Measurements from ENCODE around the gene CHML. TPM values are rescaled to one million over a fixed set of nuclear protein-coding genes. Genes with fewer than 3 reads are reported as not detected.

Gene CHML
- total and polyA plus RNA-seq, 2 experiments from 2014 or later: 19.9 to 66.8 TPM

DNA sequence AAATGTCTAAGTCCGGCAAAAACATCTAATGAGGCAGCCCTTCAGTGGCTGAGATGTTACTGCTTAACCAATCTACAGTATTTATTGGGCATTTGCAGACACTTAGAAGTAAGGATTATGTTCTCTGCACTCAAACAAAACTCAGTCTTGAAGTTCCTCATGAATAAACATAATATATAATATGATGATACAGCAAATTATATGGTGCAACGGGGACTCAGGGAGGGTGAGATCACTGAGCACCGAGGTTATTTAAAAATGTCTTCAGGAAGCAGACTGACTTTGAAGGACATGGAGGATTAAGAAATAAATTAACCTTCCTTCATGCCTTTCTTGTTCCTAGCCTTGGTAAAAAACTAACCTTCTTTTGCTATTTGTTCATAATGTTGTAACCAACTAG lies 39.8 kb upstream of the CHML start:
- no peak for ATAC-seq
- Mint-ChIP-seq H3K4me1 (no peaks in the 10 kb centered on the region), H3K9me3 (no peaks in the 10 kb centered on the region), H3K27me3 (ENCODE audit: insufficient read depth, low read depth, poor library complexity) (no peaks in the 10 kb centered on the region), H3K4me3 (no peak overlapping the region), H3K36me3 (ENCODE audit: low read depth) (no peaks in the 10 kb centered on the region), H3K27ac (no peak overlapping the region)
- no peak for TF ChIP-seq ZNF331 (CRISPR knock-in tag; IDR thresholded peaks at IDR 0.05; ENCODE audit: low read depth)
- TF ChIP-seq EZH2 (IDR thresholded peaks at IDR 0.05; ENCODE audit: low read depth, unreplicated experiment): no peak
- TF ChIP-seq REST (IDR thresholded peaks at IDR 0.05; ENCODE audit: unreplicated experiment): no peak
- TF ChIP-seq CREB1 (CRISPR knock-in tag; IDR thresholded peaks at IDR 0.05; ENCODE audit: low read depth): no peak
- no peak for TF ChIP-seq EZH2phosphoT487 (IDR thresholded peaks at IDR 0.05; ENCODE audit: unreplicated experiment)
- TF ChIP-seq CTCF (conservative IDR thresholded peaks at IDR 0.05; ENCODE audit: low read depth in 2 of 2): no peak
- TF ChIP-seq, protein P1, sequence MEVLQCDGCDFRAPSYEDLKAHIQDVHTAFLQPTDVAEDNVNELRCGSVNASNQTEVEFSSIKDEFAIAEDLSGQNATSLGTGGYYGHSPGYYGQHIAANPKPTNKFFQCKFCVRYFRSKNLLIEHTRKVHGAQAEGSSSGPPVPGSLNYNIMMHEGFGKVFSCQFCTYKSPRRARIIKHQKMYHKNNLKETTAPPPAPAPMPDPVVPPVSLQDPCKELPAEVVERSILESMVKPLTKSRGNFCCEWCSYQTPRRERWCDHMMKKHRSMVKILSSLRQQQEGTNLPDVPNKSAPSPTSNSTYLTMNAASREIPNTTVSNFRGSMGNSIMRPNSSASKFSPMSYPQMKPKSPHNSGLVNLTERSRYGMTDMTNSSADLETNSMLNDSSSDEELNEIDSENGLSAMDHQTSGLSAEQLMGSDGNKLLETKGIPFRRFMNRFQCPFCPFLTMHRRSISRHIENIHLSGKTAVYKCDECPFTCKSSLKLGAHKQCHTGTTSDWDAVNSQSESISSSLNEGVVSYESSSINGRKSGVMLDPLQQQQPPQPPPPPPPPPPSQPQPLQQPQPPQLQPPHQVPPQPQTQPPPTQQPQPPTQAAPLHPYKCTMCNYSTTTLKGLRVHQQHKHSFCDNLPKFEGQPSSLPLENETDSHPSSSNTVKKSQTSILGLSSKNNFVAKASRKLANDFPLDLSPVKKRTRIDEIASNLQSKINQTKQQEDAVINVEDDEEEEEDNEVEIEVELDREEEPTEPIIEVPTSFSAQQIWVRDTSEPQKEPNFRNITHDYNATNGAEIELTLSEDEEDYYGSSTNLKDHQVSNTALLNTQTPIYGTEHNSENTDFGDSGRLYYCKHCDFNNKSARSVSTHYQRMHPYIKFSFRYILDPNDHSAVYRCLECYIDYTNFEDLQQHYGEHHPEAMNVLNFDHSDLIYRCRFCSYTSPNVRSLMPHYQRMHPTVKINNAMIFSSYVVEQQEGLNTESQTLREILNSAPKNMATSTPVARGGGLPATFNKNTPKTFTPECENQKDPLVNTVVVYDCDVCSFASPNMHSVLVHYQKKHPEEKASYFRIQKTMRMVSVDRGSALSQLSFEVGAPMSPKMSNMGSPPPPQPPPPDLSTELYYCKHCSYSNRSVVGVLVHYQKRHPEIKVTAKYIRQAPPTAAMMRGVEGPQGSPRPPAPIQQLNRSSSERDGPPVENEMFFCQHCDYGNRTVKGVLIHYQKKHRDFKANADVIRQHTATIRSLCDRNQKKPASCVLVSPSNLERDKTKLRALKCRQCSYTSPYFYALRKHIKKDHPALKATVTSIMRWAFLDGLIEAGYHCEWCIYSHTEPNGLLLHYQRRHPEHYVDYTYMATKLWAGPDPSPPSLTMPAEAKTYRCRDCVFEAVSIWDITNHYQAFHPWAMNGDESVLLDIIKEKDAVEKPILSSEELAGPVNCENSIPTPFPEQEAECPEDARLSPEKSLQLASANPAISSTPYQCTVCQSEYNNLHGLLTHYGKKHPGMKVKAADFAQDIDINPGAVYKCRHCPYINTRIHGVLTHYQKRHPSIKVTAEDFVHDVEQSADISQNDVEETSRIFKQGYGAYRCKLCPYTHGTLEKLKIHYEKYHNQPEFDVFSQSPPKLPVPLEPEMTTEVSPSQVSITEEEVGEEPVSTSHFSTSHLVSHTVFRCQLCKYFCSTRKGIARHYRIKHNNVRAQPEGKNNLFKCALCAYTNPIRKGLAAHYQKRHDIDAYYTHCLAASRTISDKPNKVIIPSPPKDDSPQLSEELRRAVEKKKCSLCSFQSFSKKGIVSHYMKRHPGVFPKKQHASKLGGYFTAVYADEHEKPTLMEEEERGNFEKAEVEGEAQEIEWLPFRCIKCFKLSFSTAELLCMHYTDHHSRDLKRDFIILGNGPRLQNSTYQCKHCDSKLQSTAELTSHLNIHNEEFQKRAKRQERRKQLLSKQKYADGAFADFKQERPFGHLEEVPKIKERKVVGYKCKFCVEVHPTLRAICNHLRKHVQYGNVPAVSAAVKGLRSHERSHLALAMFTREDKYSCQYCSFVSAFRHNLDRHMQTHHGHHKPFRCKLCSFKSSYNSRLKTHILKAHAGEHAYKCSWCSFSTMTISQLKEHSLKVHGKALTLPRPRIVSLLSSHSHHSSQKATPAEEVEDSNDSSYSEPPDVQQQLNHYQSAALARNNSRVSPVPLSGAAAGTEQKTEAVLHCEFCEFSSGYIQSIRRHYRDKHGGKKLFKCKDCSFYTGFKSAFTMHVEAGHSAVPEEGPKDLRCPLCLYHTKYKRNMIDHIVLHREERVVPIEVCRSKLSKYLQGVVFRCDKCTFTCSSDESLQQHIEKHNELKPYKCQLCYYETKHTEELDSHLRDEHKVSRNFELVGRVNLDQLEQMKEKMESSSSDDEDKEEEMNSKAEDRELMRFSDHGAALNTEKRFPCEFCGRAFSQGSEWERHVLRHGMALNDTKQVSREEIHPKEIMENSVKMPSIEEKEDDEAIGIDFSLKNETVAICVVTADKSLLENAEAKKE (CRISPR knock-in tag; IDR thresholded peaks at IDR 0.05): no peak
- TF ChIP-seq NANOG (IDR thresholded peaks at IDR 0.05; ENCODE audit: borderline replicate concordance): no peak
- no peak for TF ChIP-seq JUNB (IDR thresholded peaks at IDR 0.05; ENCODE audit: unreplicated experiment)
- TF ChIP-seq STAT1 (IDR thresholded peaks at IDR 0.05; ENCODE audit: unreplicated experiment): no peak
- no peak for TF ChIP-seq ZNF114 (CRISPR knock-in tag; IDR thresholded peaks at IDR 0.05)
- TF ChIP-seq ETS1 (IDR thresholded peaks at IDR 0.05): no peak
- no peak for TF ChIP-seq POLR2AphosphoS5 (IDR thresholded peaks at IDR 0.05; ENCODE audit: low read depth)
- no peaks in the 10 kb centered on the region for H3K27me3 ChIP-seq (ENCODE audit: insufficient read depth)
- no peaks in the 10 kb centered on the region for H3F3A ChIP-seq (replicated peaks; ENCODE audit: low read depth)
- no peaks in the 10 kb centered on the region for H4K20me1 ChIP-seq (replicated peaks; ENCODE audit: insufficient read depth)
- no peak overlapping the region for H3K27ac ChIP-seq (ENCODE audit: low read depth)
- H3K4me2 ChIP-seq: no peak overlapping the region
- no peaks in the 10 kb centered on the region for H3K4me1 ChIP-seq (ENCODE audit: insufficient read depth)
- no peaks in the 10 kb centered on the region for H3K36me3 ChIP-seq (ENCODE audit: insufficient read depth)
- no peak for DNase-seq (ENCODE audit: low spot score)
- no peaks in the 10 kb centered on the region; the same call in 1 of the 2 replicates for H3K9me2 ChIP-seq (ENCODE audit: insufficient read depth)
- H2AFZ ChIP-seq: peak overlapping the region; percentile 72; the same call in 1 of the 2 replicates
- H3K79me2 ChIP-seq (replicated peaks; ENCODE audit: insufficient read depth): no peaks in the 10 kb centered on the region
- no peak overlapping the region for H3K4me3 ChIP-seq

Measured in GM23338 (cell line).